ENCODE measurements around the gene POR. TPM values are rescaled to one million over a fixed set of nuclear protein-coding genes. Genes with fewer than 3 reads are reported as not detected.

The POR gene
- total and polyA plus RNA-seq, 2 of the 13 experiments (the other 11 are each of a cell fraction or from before 2014, with no cell fraction given): 145 to 266 TPM

GRCh38 chr7:76002822-76003221 lies 87.9 kb downstream of the POR start:
- in situ Hi-C loops (cut with HindIII; ENCODE audit: extremely low pct_ligation_motif_present, low pct_unique_long_range_greater_than_20kb) (no loop called here), intact Hi-C loops (cut with micrococcal nuclease; ENCODE audit: unreplicated experiment) (no loop called here)
- H3K9ac ChIP-seq (ENCODE audit: insufficient read depth, low read depth, low read length): no peak overlapping the region
- H4K20me1 ChIP-seq (ENCODE audit: insufficient read depth, low read length): no peaks in the 10 kb centered on the region
- no peak for ATAC-seq
- TF ChIP-seq ZNF510 (CRISPR knock-in tag; IDR thresholded peaks at IDR 0.05; ENCODE audit: low read depth): no peak
- no peak for TF ChIP-seq ZNF670 (CRISPR knock-in tag; IDR thresholded peaks at IDR 0.05; ENCODE audit: borderline replicate concordance)
- TF ChIP-seq HDAC6 (IDR thresholded peaks at IDR 0.05; ENCODE audit: low read depth, low read length): no peak
- no peak for TF ChIP-seq CBX5 (CRISPR knock-in tag; IDR thresholded peaks at IDR 0.05; ENCODE audit: borderline replicate concordance)
- no peak for TF ChIP-seq RXRA (CRISPR knock-in tag; IDR thresholded peaks at IDR 0.05)
- no peak for TF ChIP-seq SIN3A (IDR thresholded peaks at IDR 0.05; ENCODE audit: borderline replicate concordance, low read depth, low read length)
- TF ChIP-seq KDM2A (CRISPR knock-in tag; IDR thresholded peaks at IDR 0.05; ENCODE audit: borderline replicate concordance, low read depth): no peak
- no peak for TF ChIP-seq THAP11 (CRISPR knock-in tag; IDR thresholded peaks at IDR 0.05)
- TF ChIP-seq NONO (IDR thresholded peaks at IDR 0.05): no peak
- TF ChIP-seq NONO (CRISPR knock-in tag; conservative IDR thresholded peaks at IDR 0.05): no peak
- no peak for TF ChIP-seq SRSF9 (IDR thresholded peaks at IDR 0.05; ENCODE audit: borderline replicate concordance, insufficient read depth, low read depth, low read length, poor library complexity, severe bottlenecking)
- TF ChIP-seq NFRKB (IDR thresholded peaks at IDR 0.05): no peak
- TF ChIP-seq ZNF567 (CRISPR knock-in tag; IDR thresholded peaks at IDR 0.05; ENCODE audit: borderline replicate concordance): no peak
- TF ChIP-seq SOX6 (IDR thresholded peaks at IDR 0.05): no peak
- TF ChIP-seq SOX6 (CRISPR knock-in tag; IDR thresholded peaks at IDR 0.05): no peak
- TF ChIP-seq ZNF468 (CRISPR knock-in tag; IDR thresholded peaks at IDR 0.05): no peak
- TF ChIP-seq MTA3 (CRISPR knock-in tag; IDR thresholded peaks at IDR 0.05): no peak
- no peak for TF ChIP-seq ZNF775 (CRISPR knock-in tag; IDR thresholded peaks at IDR 0.05; ENCODE audit: borderline replicate concordance)
- no peak for TF ChIP-seq NR3C1 (CRISPR knock-in tag; IDR thresholded peaks at IDR 0.05)
- no peak for TF ChIP-seq ZNF713 (CRISPR knock-in tag; IDR thresholded peaks at IDR 0.05)
- no peak for TF ChIP-seq HDAC1 (CRISPR knock-in tag; IDR thresholded peaks at IDR 0.05)
- no peak for TF ChIP-seq ZMYM3 (CRISPR knock-in tag; IDR thresholded peaks at IDR 0.05)
- H3K27me3 ChIP-seq (ENCODE audit: control insufficient read depth in 1 of 2, insufficient read depth in 2 of 2, low read length in 2 of 2): no peaks in the 10 kb centered on the region
- H3K9me3 ChIP-seq (ENCODE audit: low read length): no peaks in the 10 kb centered on the region
- H3K4me2 ChIP-seq (ENCODE audit: low read depth, low read length): no peak overlapping the region
- no peak for FAIRE-seq
- 91% methylated on average over 3 of the region's 3 CpGs for WGBS (ENCODE audit: low lambda C conversion rate)
- no peak overlapping the region for H3K4me3 ChIP-seq (replicated peaks in 1 of 3; ENCODE audit: insufficient read depth in 1 of 3, low read depth in 2 of 3, low read length in 3 of 3)
- peaks cover 4 to 32% of the 10 kb centered on the region in 2 experiments; a peak in 4 of 5 replicates for H3K36me3 ChIP-seq (replicated peaks in 1 of 2; ENCODE audit: control insufficient read depth in 1 of 2, insufficient read depth in 2 of 2, low read length in 2 of 2)
- no peak for DNase-seq (ENCODE audit: low spot score)
- no peak overlapping the region for H2AFZ ChIP-seq (ENCODE audit: low read length)
- no peaks in the 10 kb centered on the region for H3K4me1 ChIP-seq (ENCODE audit: insufficient read depth, low read length)
- no peaks in the 10 kb centered on the region for H3K79me2 ChIP-seq (ENCODE audit: insufficient read depth, low read length)
- CTCF ChIA-PET (ENCODE audit: low intra/inter-chr PET ratio, low total read pairs): no interaction called here
- BruUV-seq (replicated peaks): no TSS peak
- no peak overlapping the region for H3K27ac ChIP-seq (ENCODE audit: extremely low read length, insufficient read depth, low read length)
- POLR2A ChIA-PET: no interaction called here
